ENCODE measurements around the gene MAN2B1. TPM values are rescaled to one million over a fixed set of nuclear protein-coding genes. Genes with fewer than 3 reads are reported as not detected.
"Not testable (repeated sequence)": the region's sequence is repeated elsewhere in the genome, so short reads cannot be mapped to it uniquely, and the experiment has no call there.

The MAN2B1 gene
- total RNA-seq, 2 experiments from 2014 or later, result 130 to 143 TPM

DNA sequence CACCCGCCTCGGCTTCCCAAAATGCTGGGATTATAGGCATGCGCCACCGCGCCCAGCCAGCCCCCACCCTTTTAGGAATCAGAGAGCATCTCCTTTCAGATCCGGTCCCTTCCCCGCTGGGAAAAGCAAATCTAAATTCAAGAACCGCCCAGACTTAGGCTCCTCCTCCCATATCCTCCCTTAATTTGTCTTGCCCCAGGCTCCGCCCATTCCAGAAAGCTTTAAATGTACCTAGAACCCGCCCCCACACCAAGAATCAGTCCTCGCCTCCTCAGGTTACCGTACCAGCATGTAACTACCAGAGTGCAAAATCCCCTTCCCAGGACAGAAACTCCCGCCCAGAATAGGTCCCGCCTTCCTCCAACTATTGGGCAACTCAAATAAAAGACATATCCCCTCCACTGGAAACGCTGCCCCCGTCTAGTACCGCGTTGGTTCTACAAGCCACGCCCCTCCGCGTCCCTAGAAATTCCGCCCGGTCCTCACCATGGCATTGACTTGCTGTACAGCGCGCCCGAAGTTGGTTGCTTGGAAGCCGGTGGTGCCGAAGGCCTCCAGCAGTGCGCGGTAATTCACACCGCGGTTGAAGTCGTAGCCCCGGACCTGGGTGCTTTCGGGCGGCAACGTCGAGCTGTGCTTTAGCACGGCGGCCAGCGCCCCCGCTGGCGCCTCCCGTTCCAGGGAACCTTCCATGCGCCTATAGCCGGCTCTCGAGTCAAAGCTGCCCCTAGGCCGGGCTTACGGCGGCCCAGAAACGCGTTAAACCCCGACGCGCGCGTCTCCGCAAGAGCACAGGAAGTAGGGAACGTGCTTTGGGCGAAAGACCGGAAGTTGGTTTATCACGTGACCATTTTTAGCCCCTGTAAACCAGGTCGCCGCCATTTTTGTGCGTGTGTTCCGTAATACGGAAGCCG lies 14.8 kb upstream of the MAN2B1 start, which contains the start of gene DHPS:
TSS of gene DHPS (minus strand) at position 807 of the 914 bp plus-strand sequence. CDS start at position 693, 114 bp downstream.
- CTCF ChIA-PET, result interaction anchor here (0.5 to 3.9 kb wide), 4 partner anchors 11 to 389 kb away, joined by 3 to 23 read pairs (median 3); a partner anchor contains a TSS

DNA sequence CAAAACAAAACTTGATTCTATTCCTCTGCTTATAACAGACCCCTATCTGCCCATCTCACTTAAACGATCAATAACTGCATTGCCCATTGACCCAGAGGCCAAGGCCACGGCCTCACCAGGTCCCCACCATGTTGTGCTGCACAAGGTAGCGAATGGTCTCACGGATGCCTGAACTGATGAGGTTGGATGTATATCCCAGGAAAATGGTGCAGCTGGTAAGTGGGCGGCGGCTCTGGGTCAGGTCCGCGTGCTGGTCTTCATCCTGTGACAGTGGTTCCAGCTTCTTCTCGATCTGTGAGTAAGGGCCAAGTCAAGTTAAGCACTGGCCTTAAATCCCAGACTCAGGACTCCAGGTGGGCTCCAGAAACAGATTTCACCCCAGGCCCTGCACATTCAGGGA lies 13.5 kb upstream of the MAN2B1 start:
- H3K27me3 Mint-ChIP-seq, result no peaks in the 10 kb centered on the region
- DNase-seq, result no peak
- peaks cover 27% of the 10 kb centered on the region for H3K4me1 Mint-ChIP-seq
- no peak overlapping the region for H3K27ac Mint-ChIP-seq
- H3K36me3 Mint-ChIP-seq (ENCODE audit: low read depth), result peaks cover 26% of the 10 kb centered on the region
- no peaks in the 10 kb centered on the region for H3K9me3 Mint-ChIP-seq
- CTCF ChIA-PET, result interaction anchor here (3.9 kb wide), 1 partner anchor 10 kb away, joined by 23 read pairs; a partner anchor contains a TSS
- POLR2A ChIA-PET, result no interaction called here
- H3K4me3 Mint-ChIP-seq, result peak overlapping the region; percentile 93

More for the DNA sequence above, 14.8 kb upstream of the MAN2B1 start, which contains the start of gene DHPS:
- POLR2A ChIA-PET, result interaction anchor here (0.6 to 0.9 kb wide), 2 partner anchors 41 to 108 kb away, joined by 3 to 7 read pairs; no protein-coding TSS in a partner anchor
- Mint-ChIP-seq H3K4me1 (peaks cover 26% of the 10 kb centered on the region), H3K36me3 (ENCODE audit: low read depth) (peaks cover 25% of the 10 kb centered on the region), H3K4me3 (peak within 1 kb of the TSS; percentile 93), H3K27me3 (no peaks in the 10 kb centered on the region), H3K9me3 (no peaks in the 10 kb centered on the region), H3K27ac (peak within 1 kb of the TSS; percentile 91)
- peak; percentile 97 for DNase-seq

DNA sequence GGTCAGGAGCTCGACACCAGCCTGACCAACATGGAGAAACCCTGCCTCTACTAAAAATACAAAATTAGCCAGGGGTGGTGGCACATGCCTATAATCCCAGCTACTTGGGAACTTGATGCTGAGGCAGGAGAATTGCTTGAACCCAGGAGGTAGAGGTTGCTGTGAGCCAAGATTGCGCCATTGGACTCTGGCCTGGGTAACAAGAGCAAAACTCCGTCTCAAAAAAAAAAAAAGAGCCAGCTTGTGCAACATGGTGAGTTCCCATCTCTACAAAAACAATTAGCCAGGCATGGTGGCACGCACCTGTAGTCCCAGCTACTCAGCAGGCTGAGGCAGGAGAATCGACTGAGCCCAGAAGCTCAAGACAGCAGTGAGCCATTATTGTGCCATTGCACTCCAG lies 11.5 kb upstream of the MAN2B1 start:
- ChIA-PET CTCF (interaction anchor here (0.6 to 3.9 kb wide), 10 partner anchors 8 to 288 kb away, joined by 3 to 23 read pairs (median 3); partner anchors contain the start of gene FBXW9), POLR2A (interaction anchor here (0.8 kb wide), 1 partner anchor 9 kb away, joined by 8 read pairs; a partner anchor contains a TSS)
- H3K9me3 Mint-ChIP-seq, H3K4me3 Mint-ChIP-seq, H3K27ac Mint-ChIP-seq, H3K27me3 Mint-ChIP-seq, DNase-seq: not testable (repeated sequence)
- H3K36me3 Mint-ChIP-seq (ENCODE audit: low read depth), result peaks cover 35% of the 10 kb centered on the region
- peaks cover 26% of the 10 kb centered on the region for H3K4me1 Mint-ChIP-seq

DNA sequence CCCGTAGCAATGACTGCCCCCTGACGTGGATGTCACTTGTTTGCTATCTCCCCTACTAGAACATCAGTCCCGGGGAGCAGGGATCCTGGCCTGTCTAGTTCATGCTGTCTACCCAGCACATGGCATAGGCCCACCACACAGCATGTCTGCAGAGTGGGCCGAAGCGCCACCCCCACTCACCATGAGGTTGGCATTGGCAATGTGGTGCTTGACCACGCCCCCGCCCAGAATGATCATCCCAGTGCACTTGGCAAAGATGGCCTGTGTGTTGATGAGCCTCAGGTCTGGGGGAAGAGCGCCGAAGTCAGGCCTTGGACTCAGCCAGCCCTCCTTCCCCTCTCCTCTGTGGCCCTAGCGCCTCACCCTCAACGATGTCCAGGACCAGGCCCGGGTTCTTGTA lies 10.4 kb upstream of the MAN2B1 start:
- ChIA-PET CTCF (interaction anchor here (0.6 to 2.2 kb wide), 11 partner anchors 14 to 1392 kb away, joined by 3 to 7 read pairs (median 3); no protein-coding TSS in a partner anchor), POLR2A (no interaction called here)
- peaks cover 37% of the 10 kb centered on the region for H3K36me3 Mint-ChIP-seq (ENCODE audit: low read depth)
- no peaks in the 10 kb centered on the region for H3K9me3 Mint-ChIP-seq
- H3K27ac Mint-ChIP-seq, result no peak overlapping the region
- DNase-seq, result no peak
- H3K4me3 Mint-ChIP-seq, result no peak overlapping the region
- H3K27me3 Mint-ChIP-seq, result no peaks in the 10 kb centered on the region
- peaks cover 28% of the 10 kb centered on the region for H3K4me1 Mint-ChIP-seq

DNA sequence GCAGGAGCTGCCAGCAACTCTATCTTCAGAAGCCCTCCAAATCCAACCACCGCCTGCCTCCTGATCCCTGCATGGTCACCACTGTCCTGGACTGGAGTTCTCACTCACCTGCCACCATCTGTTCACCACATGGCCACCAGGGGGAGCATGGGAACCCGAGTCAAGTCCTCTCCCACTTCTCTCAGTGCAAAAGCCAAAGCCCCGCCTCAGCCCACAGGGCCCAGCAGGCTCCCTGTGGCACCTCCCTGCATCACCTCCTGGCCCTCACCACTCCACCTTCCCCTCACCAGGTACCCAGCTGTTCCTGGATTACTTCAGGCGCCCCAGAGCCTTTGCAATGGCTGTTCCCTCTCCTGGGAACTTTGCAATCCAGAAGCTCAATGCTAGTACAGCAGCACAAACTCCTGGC lies 9.8 kb upstream of the MAN2B1 start:
- Mint-ChIP-seq H3K4me3 (no peak overlapping the region), H3K27ac (no peak overlapping the region), H3K27me3 (no peaks in the 10 kb centered on the region), H3K4me1 (peaks cover 30% of the 10 kb centered on the region), H3K36me3 (ENCODE audit: low read depth) (peaks cover 38% of the 10 kb centered on the region), H3K9me3 (no peaks in the 10 kb centered on the region)
- POLR2A ChIA-PET, result no interaction called here
- DNase-seq, result peak; percentile 91
- CTCF ChIA-PET, result interaction anchor here (0.7 to 2.2 kb wide), 10 partner anchors 10 to 289 kb away, joined by 3 to 7 read pairs (median 4); partner anchors contain the start of genes MAN2B1 and WDR83

DNA sequence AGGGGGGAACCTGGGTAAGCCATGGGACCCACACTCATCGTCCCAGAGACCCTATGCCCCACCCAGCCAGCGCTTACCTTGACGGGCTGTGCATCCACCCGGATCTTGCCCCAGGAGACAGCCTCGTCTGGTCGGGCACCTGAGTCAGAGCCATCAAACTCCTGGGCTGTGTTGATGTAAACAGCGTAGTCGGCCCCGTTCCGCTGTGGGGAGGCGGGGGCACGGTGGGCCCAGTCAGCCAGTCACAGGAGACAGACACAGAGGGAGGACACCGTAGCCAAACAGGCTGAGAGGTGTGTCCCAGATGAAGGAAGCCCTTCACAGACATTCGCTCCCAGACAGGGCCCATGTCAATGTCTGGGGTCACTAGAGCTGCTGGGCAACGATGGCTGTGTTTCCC lies 9.4 kb upstream of the MAN2B1 start:
- Mint-ChIP-seq H3K4me1 (peaks cover 27% of the 10 kb centered on the region), H3K9me3 (no peaks in the 10 kb centered on the region), H3K4me3 (no peak overlapping the region), H3K27ac (no peak overlapping the region), H3K36me3 (ENCODE audit: low read depth) (peaks cover 35% of the 10 kb centered on the region), H3K27me3 (no peaks in the 10 kb centered on the region)
- DNase-seq, result no peak
- CTCF ChIA-PET, result interaction anchor here (0.9 to 2.2 kb wide), 7 partner anchors 10 to 289 kb away, joined by 3 to 7 read pairs (median 4); partner anchors contain the start of genes MAN2B1 and WDR83
- POLR2A ChIA-PET, result no interaction called here

DNA sequence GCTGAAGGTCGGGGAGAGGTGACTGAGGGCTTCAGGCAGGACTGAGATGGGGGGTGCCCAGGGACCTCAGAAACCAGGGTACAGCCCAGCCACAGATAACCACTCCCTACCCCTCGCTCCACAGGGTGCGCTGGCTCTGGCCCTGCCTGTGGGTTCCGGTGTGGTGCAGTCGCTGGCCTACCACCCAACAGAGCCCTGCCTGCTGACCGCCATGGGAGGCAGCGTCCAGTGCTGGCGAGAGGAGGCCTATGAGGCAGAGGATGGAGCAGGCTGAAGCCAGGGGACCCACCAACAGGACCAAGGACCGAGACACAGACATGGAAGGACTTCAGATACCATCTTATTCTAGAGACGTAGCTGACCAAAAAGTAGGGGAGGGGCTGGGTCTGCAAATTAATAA lies 8.9 kb upstream of the MAN2B1 start:
- Mint-ChIP-seq H3K4me3 (no peak overlapping the region), H3K9me3 (no peaks in the 10 kb centered on the region), H3K36me3 (ENCODE audit: low read depth) (peaks cover 34% of the 10 kb centered on the region), H3K27me3 (no peaks in the 10 kb centered on the region), H3K4me1 (peaks cover 30% of the 10 kb centered on the region), H3K27ac (peak overlapping the region; percentile 31)
- ChIA-PET POLR2A (no interaction called here), CTCF (interaction anchor here (1.2 to 1.9 kb wide), 3 partner anchors 9 to 290 kb away, joined by 3 to 6 read pairs (median 4); partner anchors contain the start of genes MAN2B1 and WDR83)
- DNase-seq, result no peak

DNA sequence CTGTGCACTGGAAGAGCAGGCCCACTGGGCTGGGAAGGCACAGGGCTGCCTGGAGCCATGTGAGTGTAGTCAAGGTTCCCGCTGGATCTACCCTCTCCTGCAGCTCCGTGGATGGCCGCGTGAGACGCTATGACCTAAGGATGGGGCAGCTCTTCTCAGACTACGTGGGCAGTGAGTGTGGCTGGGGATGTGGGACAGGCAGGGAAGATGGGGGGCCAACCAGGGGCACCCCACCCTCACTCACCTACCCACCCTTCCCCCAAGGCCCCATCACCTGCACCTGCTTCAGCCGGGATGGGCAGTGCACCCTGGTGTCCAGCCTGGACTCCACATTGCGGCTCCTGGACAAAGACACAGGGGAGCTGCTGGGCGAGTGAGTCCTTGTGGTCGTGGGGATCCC lies 6.2 kb upstream of the MAN2B1 start:
- CTCF ChIA-PET, result interaction anchor here (0.8 to 4.4 kb wide), 8 partner anchors 7 to 378 kb away, joined by 3 to 23 read pairs (median 4); partner anchors contain the start of genes DHPS, ZNF44 and ZNF563
- H3K4me3 Mint-ChIP-seq, result no peak overlapping the region
- H3K36me3 Mint-ChIP-seq (ENCODE audit: low read depth), result peaks cover 25% of the 10 kb centered on the region
- no peak overlapping the region for H3K27ac Mint-ChIP-seq
- peaks cover 39% of the 10 kb centered on the region for H3K4me1 Mint-ChIP-seq
- H3K27me3 Mint-ChIP-seq, result no peaks in the 10 kb centered on the region
- no peak for DNase-seq
- POLR2A ChIA-PET, result no interaction called here
- no peaks in the 10 kb centered on the region for H3K9me3 Mint-ChIP-seq

DNA sequence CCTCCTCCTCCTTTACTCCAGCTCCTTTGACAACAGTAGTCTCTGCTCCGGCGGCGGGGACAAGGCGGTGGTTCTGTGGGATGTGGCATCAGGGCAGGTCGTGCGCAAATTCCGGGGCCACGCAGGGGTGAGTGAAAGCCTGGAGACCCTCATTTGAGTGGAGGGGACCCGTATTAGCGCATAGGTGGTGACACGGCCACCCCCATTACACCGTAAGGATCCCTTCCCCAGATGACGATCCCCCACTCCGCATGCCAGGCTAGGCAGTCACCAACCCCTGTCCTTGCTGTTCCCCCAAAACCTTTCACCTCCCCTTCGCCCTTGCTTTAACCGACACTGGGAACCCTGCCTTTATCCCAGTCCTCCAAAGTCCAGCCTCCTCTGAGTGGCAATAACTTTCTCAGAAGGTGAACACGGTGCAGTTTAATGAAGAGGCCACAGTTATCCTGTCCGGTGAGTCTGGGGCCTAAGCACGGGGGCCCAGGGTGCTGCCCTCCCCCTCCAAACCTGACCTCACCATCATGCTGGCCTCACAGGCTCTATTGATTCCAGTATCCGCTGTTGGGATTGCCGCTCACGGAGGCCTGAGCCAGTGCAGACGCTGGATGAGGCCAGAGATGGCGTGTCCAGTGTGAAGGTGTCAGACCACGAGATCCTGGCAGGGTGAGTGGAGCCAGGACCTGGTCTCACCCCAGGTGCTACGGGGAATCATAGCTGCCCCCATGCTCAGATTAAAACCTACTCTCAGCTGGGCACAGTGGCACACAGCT lies 3.8 kb upstream of the MAN2B1 start:
- Mint-ChIP-seq H3K36me3 (ENCODE audit: low read depth) (peaks cover 18% of the 10 kb centered on the region), H3K4me3 (peak overlapping the region; percentile 96), H3K27me3 (no peaks in the 10 kb centered on the region), H3K9me3 (no peaks in the 10 kb centered on the region), H3K27ac (peak overlapping the region; percentile 99), H3K4me1 (peaks cover 45% of the 10 kb centered on the region)
- POLR2A ChIA-PET, result no interaction called here
- DNase-seq, result no peak
- CTCF ChIA-PET, result interaction anchor here (1.9 to 4.4 kb wide), 2 partner anchors 10 to 103 kb away, joined by 6 to 23 read pairs; partner anchors contain the start of gene DHPS

DNA sequence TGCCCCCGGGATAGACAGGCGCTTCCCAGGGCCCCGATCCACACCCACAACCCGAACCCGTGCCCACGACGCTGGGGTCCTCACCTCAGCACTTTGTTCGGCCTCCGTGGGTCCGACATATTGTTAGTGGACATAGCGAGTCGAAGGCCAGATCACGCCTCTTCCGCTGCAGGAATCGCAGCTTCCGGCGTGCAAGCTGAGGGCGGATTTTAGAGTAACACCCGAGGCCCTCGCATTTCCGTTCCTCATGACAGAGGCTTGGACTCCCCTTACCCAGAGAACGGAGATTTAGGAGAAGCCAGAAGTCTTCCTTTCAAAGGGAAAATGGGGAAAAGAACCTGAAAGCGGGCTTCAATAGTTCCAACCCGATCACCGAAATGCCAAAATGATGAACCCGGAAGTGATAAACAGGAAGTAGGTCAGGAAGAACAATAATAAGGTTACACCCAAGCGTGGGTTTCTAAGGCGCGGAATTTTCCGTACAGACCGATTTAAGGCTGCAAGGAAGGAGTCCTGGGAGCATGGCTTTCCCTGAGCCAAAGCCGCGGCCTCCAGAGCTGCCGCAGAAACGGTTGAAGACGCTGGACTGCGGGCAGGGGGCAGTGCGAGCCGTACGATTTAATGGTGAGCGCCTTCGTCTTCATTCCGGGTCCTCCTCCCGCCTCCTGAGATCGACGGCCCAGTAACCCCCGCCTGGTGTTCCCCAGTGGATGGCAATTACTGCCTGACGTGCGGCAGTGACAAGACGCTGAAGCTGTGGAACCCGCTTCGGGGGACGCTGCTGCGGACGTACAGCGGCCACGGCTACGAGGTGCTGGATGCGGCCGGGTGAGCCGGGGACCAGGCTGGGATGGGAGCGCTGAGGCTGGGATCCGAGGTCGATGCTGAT lies 3.0 kb upstream of the MAN2B1 start:
- H3K27ac Mint-ChIP-seq, result peak overlapping the region; percentile 99
- peaks cover 54% of the 10 kb centered on the region for H3K4me1 Mint-ChIP-seq
- peak overlapping the region; percentile 96 for H3K4me3 Mint-ChIP-seq
- POLR2A ChIA-PET, result interaction anchor here (1.0 kb wide), 1 partner anchor 9 kb away, joined by 8 read pairs; no protein-coding TSS in a partner anchor
- no peaks in the 10 kb centered on the region for H3K9me3 Mint-ChIP-seq
- H3K36me3 Mint-ChIP-seq (ENCODE audit: low read depth), result peaks cover 24% of the 10 kb centered on the region
- peak; percentile 78 for DNase-seq
- CTCF ChIA-PET, result interaction anchor here (0.9 to 4.4 kb wide), 3 partner anchors 11 to 509 kb away, joined by 3 to 23 read pairs (median 5); partner anchors contain the start of gene DHPS
- no peaks in the 10 kb centered on the region for H3K27me3 Mint-ChIP-seq

DNA sequence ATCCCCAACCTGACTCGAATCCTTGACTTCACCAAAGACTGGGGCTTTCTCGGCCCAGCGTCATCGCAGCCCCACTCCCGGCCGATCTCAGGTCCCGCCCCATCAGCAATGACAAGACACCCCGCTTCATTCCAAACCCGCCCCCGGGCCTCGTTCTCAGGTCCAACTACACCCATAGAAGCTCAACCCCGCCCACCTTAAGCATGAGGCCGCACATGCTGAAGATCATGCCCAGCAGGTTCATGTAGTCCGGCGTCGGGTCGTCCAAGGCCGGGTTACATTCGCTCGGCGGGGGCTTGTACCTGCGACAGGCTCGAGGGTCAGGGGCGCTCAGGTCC lies 2.4 kb upstream of the MAN2B1 start:
- CTCF ChIA-PET, result interaction anchor here (0.9 to 4.4 kb wide), 4 partner anchors 11 to 508 kb away, joined by 3 to 23 read pairs (median 4); partner anchors contain the start of gene DHPS
- POLR2A ChIA-PET, result interaction anchor here (1.0 kb wide), 1 partner anchor 9 kb away, joined by 8 read pairs; no protein-coding TSS in a partner anchor
- peak overlapping the region; percentile 96 for H3K4me3 Mint-ChIP-seq
- H3K36me3 Mint-ChIP-seq (ENCODE audit: low read depth), result peaks cover 22% of the 10 kb centered on the region
- no peaks in the 10 kb centered on the region for H3K9me3 Mint-ChIP-seq
- no peaks in the 10 kb centered on the region for H3K27me3 Mint-ChIP-seq
- H3K27ac Mint-ChIP-seq, result peak overlapping the region; percentile 99
- peak; percentile 74 for DNase-seq
- H3K4me1 Mint-ChIP-seq, result peaks cover 59% of the 10 kb centered on the region

Data from activated CD4-positive, alpha-beta T cell treated with anti-CD3 and anti-CD28 coated beads, Interleukin-2, amount 10 ng/mL, durations not matched to agents 7 days and 5 days (primary cell).